ENCODE results near the gene CYP3A7. TPM values are rescaled to one million over a fixed set of nuclear protein-coding genes. Genes with fewer than 3 reads are reported as not detected.
"Not testable (repeated sequence)": the region's sequence is repeated elsewhere in the genome, so short reads cannot be mapped to it uniquely, and the experiment has no call there.

The CYP3A7 gene
- total RNA-seq, result not detected
- polyA plus RNA-seq, result not detected
- total RNA-seq, result 0 reads per million in 6 experiments

GRCh38 chr7:99734987-99735386, at the start of gene CYP3A7:
Gene CYP3A7 (minus strand): TSS chr7:99735196. CDS start chr7:99735093, 103 bp downstream.
- ATAC-seq (no peak), DNase-seq (no peak)
- Mint-ChIP-seq H3K4me3 (no peak within 1 kb of the TSS), H3K36me3 (peaks cover 5 to 27% (median 16%) of the 10 kb centered on the region in 3 donors), H3K9me3 (no peaks in the 10 kb centered on the region), H3K27me3 (no peaks in the 10 kb centered on the region), H3K27ac (peak within 1 kb of the TSS in 1 of 10 donors; percentile 3), H3K4me1 (no peaks in the 10 kb centered on the region)
- POLR2A ChIA-PET, result no interaction called here

- H3K4me1 Mint-ChIP-seq, result peaks cover 5 to 24% (median 9%) of the 10 kb centered on the region in 4 donors
- no peak within 1 kb of the TSS for H3K4me3 Mint-ChIP-seq
- no peaks in the 10 kb centered on the region for H3K36me3 Mint-ChIP-seq
- H3K27ac Mint-ChIP-seq, result peak within 1 kb of the TSS in 1 of 10 donors; percentile 10
- ATAC-seq (no peak), DNase-seq (no peak)
- no peaks in the 10 kb centered on the region for H3K9me3 Mint-ChIP-seq
- POLR2A ChIA-PET, result no interaction called here
- peaks cover 3 to 31% (median 19%) of the 10 kb centered on the region in 5 donors for H3K27me3 Mint-ChIP-seq
Observed at GRCh38 chr7:99784007-99784406, 49.0 kb upstream of the CYP3A7 start, which contains the start of gene CYP3A4. Gene CYP3A4 (minus strand): TSS chr7:99784184. CDS start chr7:99784081, 103 bp downstream.

- Mint-ChIP-seq H3K27me3 (peaks cover 5 to 38% (median 19%) of the 10 kb centered on the region in 5 donors), H3K9me3 (no peaks in the 10 kb centered on the region), H3K36me3 (no peaks in the 10 kb centered on the region), H3K27ac (peak overlapping the region in 1 of 10 donors; percentile 21), H3K4me3 (no peak overlapping the region), H3K4me1 (peaks cover 0 to 10% (median 4%) of the 10 kb centered on the region in 4 donors)
- POLR2A ChIA-PET, result no interaction called here
- DNase-seq (no peak), ATAC-seq (no peak)
Observed at GRCh38 chr7:99782012-99782953, 47.3 kb upstream of the CYP3A7 start.

DNA sequence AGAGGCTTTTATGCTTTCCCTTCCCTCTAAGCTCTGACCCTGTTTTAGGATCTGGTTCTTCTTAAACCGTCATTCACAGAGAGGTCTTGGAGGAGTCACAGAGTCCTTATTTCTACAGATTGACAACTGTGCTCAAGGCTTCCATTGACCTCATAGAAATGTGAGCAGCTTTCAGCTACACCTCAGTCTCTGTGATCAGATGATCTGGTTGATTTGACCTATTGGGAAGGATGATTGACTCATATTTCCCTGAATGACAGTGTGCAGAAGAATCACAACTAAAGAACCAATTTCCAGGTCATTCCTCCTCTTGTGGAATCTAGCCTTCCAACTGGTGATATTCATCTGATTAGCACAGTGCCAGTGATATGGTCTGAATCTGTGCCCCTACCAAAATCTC, 45.6 kb upstream of the CYP3A7 start:
- H3K4me3 Mint-ChIP-seq, result no peak overlapping the region
- H3K4me1 Mint-ChIP-seq, result no peaks in the 10 kb centered on the region
- peaks cover 13 to 40% (median 19%) of the 10 kb centered on the region in 5 donors for H3K27me3 Mint-ChIP-seq
- H3K9me3 Mint-ChIP-seq, result peaks cover 0 to 5% (median 0%) of the 10 kb centered on the region in 9 donors
- no peak for DNase-seq
- ATAC-seq, result no peak
- POLR2A ChIA-PET, result no interaction called here
- H3K36me3 Mint-ChIP-seq, result no peaks in the 10 kb centered on the region
- H3K27ac Mint-ChIP-seq, result no peak overlapping the region

DNA sequence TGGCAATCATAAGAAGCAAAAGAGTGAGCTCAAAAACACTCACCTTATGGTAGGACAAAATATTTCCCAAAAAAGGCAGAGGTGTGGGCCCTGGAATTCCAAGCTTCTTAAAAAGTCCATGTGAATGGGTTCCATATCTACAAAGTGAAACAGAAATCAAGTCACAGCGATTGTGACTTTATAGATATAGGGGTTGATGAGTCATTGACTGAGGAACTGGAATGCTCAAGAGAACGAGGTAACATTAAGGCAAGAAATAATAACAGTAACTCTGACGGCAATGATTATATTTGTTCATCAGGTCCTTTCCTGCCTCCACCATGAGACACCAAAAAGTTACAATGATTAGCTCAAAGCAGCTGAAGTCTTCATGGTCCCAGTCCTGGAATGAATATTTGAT, 45.0 kb upstream of the CYP3A7 start:
- POLR2A ChIA-PET, result no interaction called here
- Mint-ChIP-seq H3K27ac (no peak overlapping the region), H3K4me1 (no peaks in the 10 kb centered on the region), H3K36me3 (no peaks in the 10 kb centered on the region), H3K27me3 (peaks cover 14 to 46% (median 20%) of the 10 kb centered on the region in 5 donors), H3K4me3 (no peak overlapping the region), H3K9me3 (peaks cover 0 to 9% (median 3%) of the 10 kb centered on the region in 9 donors)
- no peak for ATAC-seq
- DNase-seq, result no peak

GRCh38 chr7:99778880-99779279, 43.9 kb upstream of the CYP3A7 start:
- Mint-ChIP-seq H3K4me3 (no peak overlapping the region), H3K4me1 (no peaks in the 10 kb centered on the region), H3K27me3 (peaks cover 17 to 46% (median 22%) of the 10 kb centered on the region in 5 donors), H3K9me3 (peaks cover 0 to 14% (median 5%) of the 10 kb centered on the region in 9 donors), H3K27ac (no peak overlapping the region), H3K36me3 (no peaks in the 10 kb centered on the region)
- ATAC-seq (no peak), DNase-seq (no peak)
- POLR2A ChIA-PET, result no interaction called here

DNA sequence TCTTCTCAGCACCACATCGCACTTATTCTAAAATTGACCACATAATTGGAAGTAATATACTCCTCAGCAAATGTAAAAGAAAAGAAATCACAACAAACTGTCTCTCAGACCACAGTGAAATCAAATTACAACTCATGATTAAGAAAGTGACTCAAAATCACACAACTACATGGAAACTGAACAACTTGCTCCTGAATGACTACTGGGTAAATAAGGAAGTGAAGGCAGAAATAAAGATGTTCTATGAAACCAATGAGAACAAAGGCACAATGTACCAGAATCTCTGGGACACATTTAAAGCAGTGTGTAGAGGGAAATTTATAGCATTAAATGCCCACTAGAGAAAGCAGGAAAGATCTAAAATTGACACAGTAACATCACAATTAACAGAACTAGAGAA, 38.4 kb upstream of the CYP3A7 start:
- H3K4me3 Mint-ChIP-seq, POLR2A ChIA-PET, ATAC-seq, H3K27ac Mint-ChIP-seq, DNase-seq, H3K4me1 Mint-ChIP-seq: not testable (repeated sequence)
- Mint-ChIP-seq H3K27me3 (peaks cover 32 to 70% (median 56%) of the 10 kb centered on the region in 5 donors), H3K36me3 (peaks cover 0 to 11% (median 0%) of the 10 kb centered on the region in 3 donors), H3K9me3 (peaks cover 0 to 31% (median 9%) of the 10 kb centered on the region in 9 donors)

DNA sequence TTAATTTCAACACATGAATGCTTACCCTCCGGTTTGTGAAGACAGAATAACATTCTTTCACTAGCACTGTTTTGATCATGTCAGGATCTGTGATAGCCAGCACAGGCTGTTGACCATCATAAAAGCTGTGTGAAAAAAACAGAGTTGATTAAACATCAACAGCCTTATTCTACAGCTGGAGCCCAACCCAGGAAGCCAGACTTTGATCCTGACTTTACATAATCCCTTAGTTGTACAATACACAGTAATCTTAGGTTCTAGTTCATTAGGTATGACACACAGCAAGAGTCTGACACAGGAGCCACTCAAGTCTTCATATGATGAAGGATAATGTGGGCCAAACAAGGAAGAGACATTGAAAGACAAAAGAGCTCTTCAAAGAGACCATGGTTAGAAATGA, 37.6 kb upstream of the CYP3A7 start:
- POLR2A ChIA-PET, result no interaction called here
- peaks cover 30 to 69% (median 56%) of the 10 kb centered on the region in 5 donors for H3K27me3 Mint-ChIP-seq

GRCh38 chr7:99769494-99769893, 34.5 kb upstream of the CYP3A7 start:
- POLR2A ChIA-PET, H3K27ac Mint-ChIP-seq, H3K4me3 Mint-ChIP-seq, ATAC-seq, DNase-seq: not testable (repeated sequence)
- peaks cover 0 to 11% (median 0%) of the 10 kb centered on the region in 3 donors for H3K36me3 Mint-ChIP-seq
- H3K9me3 Mint-ChIP-seq, result peaks cover 0 to 20% (median 3%) of the 10 kb centered on the region in 9 donors
- peaks cover 0 to 13% (median 0%) of the 10 kb centered on the region in 4 donors for H3K4me1 Mint-ChIP-seq
- peaks cover 17 to 53% (median 43%) of the 10 kb centered on the region in 5 donors for H3K27me3 Mint-ChIP-seq

More for the DNA sequence above, 37.6 kb upstream of the CYP3A7 start:
- Mint-ChIP-seq H3K9me3 (peaks cover 0 to 31% (median 9%) of the 10 kb centered on the region in 9 donors), H3K4me1 (peaks cover 0 to 10% (median 0%) of the 10 kb centered on the region in 4 donors), H3K36me3 (peaks cover 0 to 11% (median 0%) of the 10 kb centered on the region in 3 donors), H3K27ac (no peak overlapping the region), H3K4me3 (no peak overlapping the region)
- DNase-seq (no peak), ATAC-seq (no peak)

- H3K4me1 Mint-ChIP-seq, result peaks cover 0 to 13% (median 0%) of the 10 kb centered on the region in 4 donors
Observed at GRCh38 chr7:99768471-99768870, 33.5 kb upstream of the CYP3A7 start.

DNA sequence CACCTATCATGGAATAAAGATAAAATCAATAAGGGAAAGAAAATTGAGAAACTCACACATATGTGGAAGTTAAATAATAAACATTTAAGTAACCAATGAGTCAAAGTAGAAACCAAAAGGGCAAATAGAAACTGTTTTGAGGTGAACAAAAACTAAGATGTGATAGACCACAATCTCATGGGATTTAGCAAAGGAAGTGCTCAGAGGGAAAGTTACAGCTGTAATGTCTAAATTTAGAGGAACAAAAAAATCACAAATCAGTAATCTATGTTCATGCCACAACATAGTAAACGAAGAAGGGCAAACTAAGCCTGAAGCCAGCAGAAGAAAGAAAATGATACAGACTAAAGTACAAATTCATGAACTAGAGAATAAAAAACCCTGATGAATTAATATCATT, 32.7 kb upstream of the CYP3A7 start:
- no peak overlapping the region for H3K4me3 Mint-ChIP-seq

More at GRCh38 chr7:99768471-99768870, 33.5 kb upstream of the CYP3A7 start:
- Mint-ChIP-seq H3K4me3 (no peak overlapping the region), H3K27ac (no peak overlapping the region), H3K27me3 (peaks cover 15 to 43% (median 38%) of the 10 kb centered on the region in 5 donors), H3K36me3 (peaks cover 0 to 8% (median 0%) of the 10 kb centered on the region in 3 donors), H3K9me3 (peaks cover 0 to 13% (median 2%) of the 10 kb centered on the region in 9 donors)
- POLR2A ChIA-PET, result no interaction called here
- ATAC-seq, result no peak
- no peak for DNase-seq

DNA sequence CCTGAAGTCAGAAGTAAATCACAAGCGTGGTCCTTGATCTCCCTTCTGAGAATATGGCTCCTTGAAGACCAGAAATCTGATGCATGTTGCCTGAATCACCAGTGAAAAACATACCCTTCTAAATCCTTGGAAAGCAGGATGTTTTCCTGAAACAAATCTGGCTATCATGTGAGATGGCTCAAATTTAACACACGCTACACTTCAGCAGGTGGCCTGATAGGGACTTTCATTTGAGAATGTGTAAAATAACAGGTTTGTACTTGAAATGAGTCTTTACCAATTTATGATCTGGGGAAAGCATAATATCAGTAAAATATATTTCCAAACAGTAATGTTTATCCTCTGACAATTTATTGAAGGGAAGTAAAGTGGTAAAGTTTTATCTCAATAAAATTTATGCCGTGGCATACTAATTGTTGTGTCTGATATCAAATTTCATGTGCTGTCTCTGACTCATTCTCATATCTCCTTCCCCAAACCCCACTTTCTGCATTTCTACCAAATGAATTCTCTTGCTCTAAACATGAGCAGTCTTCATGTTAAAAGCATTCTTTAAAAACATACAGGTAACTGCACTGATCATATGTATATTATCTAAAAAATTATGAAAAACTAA, 31.6 kb upstream of the CYP3A7 start:
- ATAC-seq, result no peak
- Mint-ChIP-seq H3K4me3 (no peak overlapping the region), H3K27ac (no peak overlapping the region), H3K36me3 (peaks cover 0 to 4% (median 2%) of the 10 kb centered on the region in 3 donors), H3K4me1 (peaks cover 0 to 13% (median 0%) of the 10 kb centered on the region in 4 donors), H3K9me3 (peaks cover 0 to 9% (median 0%) of the 10 kb centered on the region in 9 donors), H3K27me3 (peaks cover 10 to 27% (median 24%) of the 10 kb centered on the region in 5 donors)
- POLR2A ChIA-PET, result no interaction called here
- no peak for DNase-seq

More for the DNA sequence above, 32.7 kb upstream of the CYP3A7 start:
- DNase-seq (no peak), ATAC-seq (no peak)
- Mint-ChIP-seq H3K4me1 (peaks cover 0 to 13% (median 0%) of the 10 kb centered on the region in 4 donors), H3K36me3 (peaks cover 0 to 4% (median 2%) of the 10 kb centered on the region in 3 donors), H3K27ac (no peak overlapping the region), H3K27me3 (peaks cover 13 to 36% (median 32%) of the 10 kb centered on the region in 5 donors), H3K9me3 (peaks cover 0 to 10% (median 0%) of the 10 kb centered on the region in 9 donors)
- POLR2A ChIA-PET, result no interaction called here
